HS-27A (cell line): ENCODE measurements around the gene CACNB2.

ENCODE experiments used
- DNase-seq: peaks from one replicate; pipeline ENCODE4 v3.0.0-alpha.2; 2012; ENCODE audit warnings: low read depth, missing footprints

The CACNB2 gene

DNA sequence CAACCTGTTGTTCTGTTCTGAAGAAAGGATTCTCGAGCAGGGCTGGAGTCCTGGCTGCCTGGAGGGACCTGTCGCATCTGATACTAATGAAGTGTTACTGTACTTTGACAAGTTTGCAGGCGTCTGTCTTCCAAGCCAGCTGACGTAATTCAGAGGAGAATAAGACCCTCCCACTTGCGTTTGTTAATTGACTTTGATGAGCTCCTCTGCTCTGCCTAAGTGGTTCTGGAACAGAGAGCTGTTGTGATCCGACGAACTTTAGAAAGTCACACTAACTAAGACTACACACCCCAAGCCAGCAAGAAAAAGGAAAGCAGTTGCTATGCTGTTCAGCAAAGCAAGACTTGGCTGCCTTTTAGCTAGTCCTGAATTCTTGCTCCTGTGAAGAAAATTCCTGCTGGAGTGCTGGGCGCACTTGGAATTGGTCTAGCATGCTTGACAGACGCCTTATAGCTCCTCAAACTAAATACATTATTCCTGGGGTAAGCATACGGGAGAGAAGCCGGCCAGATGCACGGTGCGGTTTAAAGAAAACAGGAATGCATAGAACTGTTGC, 200.3 kb downstream of the CACNB2 start:
- DNase-seq = no peak

DNA sequence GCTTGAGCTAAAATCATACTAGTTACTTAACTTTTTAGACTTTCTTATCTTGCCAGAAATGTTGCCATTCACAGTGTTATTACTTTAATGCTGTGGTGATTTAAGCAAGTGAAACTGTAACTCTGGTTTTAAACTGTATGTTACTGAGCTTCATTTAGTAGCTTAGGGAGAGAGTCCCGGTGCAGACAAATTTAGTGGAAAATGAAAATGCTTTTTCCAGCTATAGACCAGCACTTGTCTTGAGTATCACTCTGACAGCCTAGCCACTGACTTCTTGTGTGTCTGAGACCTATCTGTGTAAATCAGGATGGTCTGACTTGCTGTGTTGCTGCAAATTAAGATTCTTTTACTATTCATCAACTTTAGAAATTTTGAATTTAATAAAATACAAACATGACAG, 200.8 kb downstream of the CACNB2 start:
- DNase-seq = no peak

DNA sequence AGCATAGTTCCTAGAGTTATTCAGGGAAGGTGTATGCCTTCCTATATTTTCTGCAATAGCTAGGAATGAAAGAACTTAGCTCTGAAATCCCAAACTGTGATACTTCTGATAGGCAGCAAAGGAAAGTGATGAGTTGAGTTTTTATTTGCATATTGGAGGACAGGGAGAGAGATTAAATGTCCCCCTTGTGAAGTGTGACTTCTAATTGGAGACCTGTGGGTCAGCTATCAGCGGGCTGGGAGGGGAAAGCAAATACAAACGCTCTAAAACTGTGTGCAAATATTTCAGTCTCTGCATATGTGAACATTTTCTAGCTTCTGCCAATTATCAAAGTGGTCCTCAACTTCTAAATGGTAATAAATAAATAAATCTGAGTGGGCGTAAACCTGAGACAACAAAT, 203.3 kb downstream of the CACNB2 start:
- no peak for DNase-seq

DNA sequence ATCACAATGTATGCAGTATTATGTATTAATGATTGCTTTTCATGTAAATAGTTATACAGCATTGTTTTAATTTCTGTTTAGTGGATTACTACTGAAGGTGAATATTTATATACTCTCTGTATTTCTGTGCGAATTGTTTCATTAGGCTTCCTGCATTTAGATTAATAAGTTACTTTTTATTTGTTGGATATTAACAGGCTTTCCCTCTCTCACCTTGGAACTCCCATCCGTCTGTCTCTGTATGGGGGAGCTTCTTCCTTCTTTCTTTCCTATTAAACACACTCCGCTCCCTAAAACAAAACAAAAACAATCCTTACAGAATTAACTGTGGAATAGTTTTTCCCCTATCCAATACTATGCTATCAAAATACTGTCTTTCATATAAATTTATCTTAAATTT, 205.1 kb downstream of the CACNB2 start:
- no peak for DNase-seq

DNA sequence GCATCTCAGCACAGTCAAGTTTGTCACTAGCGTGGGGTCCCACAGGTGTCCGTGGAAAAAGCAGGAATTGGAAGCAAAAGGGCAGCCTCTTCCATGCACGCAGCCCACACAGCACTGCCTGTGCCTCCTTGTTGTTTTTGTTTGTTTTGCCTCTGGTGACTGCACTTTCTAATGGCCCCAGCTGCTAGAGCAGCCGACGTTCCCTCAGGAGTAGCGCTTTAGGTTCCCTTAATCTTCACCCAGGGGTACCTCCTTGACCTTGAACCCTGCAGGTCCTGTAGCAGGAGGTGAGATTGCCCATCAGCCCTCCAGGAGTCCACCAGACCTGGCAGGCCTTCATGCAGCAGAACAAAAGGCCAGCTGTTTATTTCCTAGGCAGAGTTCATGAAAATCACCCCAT, 210.1 kb downstream of the CACNB2 start:
- DNase-seq = no peak

DNA sequence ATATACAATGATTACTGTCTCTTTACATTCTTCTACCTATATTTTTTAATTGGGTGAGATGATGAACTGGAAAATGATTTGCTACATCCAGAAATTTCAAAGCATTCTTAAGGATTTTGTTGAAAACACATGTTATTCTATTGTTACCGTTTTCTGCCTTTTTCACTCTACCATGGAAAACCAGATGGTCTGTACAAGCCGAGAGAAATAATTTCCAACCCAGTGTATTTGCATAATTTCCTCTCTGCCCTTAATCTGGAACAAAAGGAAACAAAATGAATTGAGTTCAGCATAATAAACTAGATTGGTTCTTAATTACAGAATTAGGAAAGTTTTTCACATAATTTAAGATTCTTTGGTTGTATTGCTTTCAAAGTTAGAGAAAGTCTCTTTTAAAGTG, 211.2 kb downstream of the CACNB2 start:
- no peak for DNase-seq

DNA sequence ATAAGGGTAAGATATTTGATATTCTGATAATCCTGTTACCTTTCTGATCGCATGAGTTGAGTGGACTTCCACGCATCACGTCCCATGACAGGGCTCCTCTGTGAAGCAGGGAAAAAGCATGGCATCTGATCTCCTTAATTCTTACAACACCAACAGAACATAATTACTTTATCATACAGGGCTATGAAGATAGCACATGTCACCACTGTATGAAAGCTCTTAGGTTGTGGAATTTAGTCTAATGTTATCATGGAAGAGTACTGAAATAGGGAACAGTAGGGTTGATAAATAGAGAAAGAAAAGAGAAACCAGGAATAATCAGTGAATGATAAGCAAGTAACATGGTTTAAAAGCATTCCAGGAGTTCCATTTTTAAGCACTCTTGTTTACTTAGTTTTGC, 212.0 kb downstream of the CACNB2 start:
- DNase-seq = no peak

DNA sequence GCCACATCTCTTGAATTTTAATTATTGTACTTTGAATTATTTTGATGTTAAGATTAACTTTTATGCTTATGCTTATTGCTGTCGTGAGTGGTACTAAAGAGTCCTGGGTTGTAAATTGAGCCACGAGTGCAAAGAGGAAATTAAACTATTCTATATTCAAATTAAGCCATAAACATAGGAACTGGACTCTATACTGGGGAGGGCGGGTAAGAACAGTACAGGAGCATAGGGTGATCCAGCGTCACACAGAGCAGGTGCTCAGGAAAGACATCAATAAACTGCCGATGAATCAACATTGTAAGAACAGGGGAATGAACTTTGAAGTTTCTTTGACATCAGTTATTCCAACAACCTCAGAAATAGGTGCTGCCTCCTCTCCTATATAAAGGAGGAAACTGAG, 219.6 kb downstream of the CACNB2 start:
- no peak for DNase-seq

DNA sequence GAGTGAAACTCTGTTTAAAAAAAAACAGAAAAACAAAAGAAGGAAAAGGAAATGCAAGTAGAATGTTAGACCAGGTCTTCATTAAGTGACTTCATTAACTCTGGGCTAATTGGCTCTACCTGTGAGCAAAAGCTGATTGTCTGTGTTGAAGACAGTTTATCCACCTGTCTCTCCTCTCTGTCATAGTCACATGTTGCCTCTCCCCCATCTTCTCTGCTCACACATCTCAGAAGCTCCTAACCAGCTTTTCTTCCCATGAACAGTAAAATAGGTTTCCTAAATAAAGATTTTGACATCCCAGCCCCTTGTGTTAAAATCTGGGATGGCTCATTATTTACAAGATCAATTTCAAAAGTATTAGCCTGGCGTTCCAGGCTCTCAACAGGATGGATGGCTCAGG, 222.7 kb downstream of the CACNB2 start:
- no peak for DNase-seq

DNA sequence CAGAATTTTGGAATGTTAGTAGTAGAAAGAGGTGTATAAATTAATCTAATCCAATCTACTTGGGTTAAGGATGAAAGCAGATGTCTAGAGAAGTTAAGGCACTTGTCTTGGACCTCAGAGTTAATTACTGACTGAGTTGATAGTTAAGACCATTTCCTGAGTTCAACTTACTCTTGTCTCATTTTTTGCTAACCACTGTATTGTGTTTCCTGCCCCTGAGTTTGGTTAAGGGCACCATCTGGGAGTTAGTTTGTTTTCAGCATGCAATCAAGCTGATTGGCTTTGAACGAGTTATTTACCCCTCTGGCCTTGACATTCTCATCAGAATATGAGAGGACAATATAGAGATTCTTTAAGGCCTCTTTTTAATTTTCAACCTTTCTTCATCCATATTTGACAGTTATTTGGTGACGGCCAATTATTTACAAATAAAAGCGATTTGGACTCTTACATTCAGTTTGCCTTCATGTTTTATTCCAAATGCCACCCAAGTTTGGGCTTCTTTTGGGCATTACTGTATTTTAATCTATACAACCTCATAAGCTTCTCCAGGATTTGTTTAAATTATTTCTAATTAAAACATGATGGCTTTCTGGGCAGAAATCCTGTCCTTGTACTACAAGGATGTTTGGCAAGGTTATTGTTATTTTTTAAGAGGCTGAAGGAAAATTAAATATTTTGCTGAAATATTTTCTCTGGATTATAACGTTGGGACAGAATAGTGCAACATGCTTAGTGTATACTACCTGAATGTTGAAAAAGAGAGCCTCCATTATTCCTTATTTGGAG, 225.0 kb downstream of the CACNB2 start:
- no peak for DNase-seq

DNA sequence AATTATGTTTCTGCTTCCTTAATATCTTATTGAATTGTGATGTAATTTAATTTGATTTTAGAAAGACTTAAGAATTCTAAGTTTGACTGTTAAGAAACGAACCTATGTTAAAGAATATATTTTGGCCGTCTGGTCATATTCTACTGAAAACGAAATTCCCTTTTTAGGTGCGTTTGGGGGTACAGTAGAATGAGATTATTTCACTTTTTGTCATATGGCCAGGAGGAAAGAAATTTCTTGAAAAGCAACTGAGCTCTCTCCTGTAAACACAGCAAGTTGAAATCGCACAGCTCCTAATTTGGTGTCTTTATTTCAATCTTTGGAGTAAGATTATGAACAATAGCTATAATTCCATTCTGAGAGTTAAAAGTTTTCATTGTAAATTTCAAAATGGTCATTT, 227.6 kb downstream of the CACNB2 start:
- DNase-seq = no peak

DNA sequence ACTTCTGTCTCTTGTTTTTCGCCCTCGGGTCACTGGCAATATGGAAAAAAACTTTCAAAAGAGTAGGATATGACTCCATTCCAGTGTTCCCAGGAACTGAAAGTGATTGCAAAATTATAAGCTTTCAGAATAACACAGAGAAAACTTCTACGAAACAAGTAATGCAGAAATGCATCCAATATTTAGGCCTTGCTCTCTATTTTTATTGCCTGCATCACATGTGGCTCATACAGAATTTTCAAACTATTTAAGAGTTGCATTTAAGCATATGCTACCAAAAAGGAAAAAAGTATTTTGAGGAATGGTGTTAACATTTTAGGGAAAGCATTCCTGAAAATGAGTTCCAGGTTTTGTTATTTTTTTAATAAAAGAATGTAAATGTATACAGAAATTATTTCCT, 228.0 kb downstream of the CACNB2 start:
- DNase-seq = no peak

DNA sequence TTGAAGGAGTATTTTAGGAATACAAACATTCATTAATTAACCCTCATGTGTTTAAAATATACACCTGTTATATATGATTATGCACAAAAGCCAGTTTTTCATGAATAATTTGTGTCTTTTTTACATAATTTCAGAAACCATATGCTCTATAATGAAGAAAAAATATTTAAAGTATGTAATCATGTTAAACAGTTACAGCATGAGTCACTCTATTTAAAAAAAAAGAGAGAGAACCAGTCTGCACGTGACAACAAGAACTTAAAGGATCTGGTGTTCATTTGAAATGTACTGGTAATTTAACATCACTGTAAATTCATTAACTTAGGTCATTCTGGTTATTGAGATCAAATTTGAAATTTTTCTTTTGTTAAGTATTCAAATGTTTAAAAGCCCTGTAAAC, 228.5 kb downstream of the CACNB2 start:
- no peak for DNase-seq

DNA sequence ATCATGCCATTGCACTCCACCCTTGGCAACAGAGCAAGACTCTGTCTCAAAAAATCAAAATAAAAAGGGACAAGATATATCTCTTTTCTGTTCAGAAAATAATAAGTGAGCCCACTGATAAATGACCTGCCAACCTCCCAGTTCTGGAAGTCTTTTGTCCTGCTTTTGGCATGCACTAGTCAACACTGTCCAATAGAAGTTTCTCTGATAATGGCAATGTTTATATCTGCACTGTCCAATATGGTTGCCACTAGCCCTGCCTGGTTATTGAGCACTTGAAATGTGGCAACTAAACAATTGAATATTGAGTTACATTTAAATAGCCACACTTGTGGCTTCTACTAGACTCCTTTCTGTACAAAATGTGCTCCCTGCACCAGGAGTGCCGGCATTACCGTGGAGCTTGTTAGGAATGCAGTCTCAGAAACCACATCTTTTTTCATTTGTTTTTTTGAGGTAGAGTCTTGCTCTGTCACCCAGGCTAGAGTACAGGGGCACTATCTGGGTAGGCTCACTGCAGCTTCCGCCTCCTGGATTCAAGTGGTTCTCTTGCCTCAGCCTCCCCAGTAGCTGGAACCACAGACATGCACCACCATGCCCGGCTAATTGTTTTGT, 229.7 kb downstream of the CACNB2 start:
- no peak for DNase-seq

DNA sequence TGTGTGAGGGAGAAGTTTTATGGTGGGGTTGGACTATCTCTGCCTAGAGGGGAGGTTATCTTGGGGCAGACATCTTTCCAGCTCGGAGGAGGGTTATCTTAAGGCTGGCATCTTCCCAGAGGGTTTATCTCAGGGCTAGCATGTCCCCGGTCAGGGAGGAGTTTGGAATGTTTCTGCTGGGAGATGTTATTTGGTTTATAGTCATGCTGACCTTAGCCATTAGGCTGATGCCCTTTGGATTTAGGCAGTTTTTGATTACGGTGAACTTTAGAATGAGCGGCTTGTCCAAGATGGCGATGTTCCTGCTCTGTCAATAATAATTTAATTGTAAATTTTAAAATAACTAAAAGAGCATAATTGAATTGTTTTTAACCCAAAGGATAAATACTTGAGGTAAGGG, 236.4 kb downstream of the CACNB2 start:
- DNase-seq = no peak

DNA sequence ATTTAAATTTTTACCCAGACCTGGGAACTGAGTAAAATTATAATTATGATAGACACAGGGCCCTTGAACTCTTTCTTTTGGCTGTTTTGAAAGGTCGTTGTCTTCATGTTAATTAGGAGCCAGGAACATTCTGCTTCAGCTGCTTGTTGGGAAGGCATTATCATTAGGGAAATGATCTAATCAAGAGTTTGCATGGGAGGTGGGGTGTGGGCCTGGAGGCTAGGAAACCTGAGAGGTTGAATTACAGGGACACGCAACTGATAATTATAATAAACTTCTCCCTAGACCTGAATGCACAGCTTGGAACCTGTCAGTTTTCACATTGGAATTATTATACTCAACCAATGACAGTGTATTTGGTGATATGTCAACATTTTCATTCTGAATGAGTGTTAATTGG, 237.7 kb downstream of the CACNB2 start:
- DNase-seq = no peak

DNA sequence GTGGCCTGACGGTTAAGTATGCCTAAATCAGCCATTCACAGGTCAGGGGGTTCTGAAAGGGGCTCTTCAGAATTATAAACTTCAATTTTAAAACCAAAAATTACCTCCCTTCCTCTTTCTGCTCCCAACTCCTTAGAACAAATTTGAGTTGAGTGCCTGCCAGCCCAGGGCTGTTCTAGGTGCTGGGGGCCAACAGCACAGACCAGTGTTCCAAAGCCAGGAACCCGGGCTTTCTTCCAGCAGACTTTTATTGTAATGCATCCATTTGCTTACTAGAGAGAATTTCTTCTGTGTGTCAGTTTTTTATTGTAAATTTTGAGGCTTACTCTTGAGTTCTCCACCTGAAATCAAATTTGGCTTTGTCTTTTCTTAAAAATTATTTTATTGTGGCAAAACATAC, 238.5 kb downstream of the CACNB2 start:
- DNase-seq = no peak

DNA sequence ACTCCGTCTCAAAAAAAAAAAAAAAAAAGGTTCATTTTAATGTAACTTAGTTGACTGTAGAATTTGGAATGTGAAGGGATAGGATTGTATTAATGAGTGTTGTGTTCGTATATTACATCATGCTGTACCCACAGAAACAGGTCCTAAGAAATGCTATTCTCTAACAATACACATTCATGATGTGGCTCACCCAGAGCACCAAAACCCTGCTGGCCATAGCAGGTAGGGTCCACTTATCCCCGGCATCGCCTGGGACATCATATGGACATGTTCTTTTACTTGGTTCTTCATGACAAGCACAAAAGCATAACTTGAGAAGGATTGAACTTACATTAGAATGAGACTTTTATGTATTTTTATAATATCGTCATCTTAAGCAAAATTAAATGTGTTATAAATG, 241.5 kb downstream of the CACNB2 start:
- DNase-seq = no peak

DNA sequence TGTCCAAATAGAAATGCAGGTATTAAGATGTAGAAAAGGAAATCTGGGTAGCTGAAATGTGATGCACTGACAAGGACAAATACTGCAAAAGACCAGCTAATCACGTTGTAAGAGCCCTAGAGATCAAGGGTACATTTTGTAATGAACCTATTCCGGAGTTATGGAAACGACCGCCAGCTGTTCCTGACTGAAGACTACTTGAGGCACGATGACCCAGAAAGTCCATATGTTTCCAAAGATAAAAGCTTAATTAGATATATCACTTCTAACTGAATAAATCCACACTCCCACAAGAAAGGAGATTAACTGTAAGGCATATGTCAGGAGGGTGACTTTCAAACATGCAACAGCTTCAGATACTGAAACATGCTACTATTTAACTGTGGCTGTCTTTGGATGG, 257.7 kb downstream of the CACNB2 start:
- no peak for DNase-seq

DNA sequence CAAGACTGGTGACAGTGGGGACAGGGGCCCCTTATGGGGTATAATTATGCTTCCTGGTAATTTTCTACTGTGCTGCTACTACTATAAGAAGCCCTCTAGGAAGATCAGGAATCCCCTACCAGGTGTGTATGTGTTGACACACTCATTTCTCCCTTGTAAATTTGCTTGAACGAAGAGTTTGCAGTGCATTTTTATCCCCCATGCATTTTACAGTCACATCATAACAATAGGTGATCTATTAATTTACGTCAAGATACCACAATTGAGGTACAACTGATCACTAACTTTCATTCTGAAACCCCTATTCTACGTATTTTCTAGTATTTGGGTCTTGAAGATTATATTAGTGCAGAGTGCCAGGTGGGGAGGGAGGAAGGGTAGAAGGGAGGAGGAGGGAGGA, 258.9 kb downstream of the CACNB2 start:
- no peak for DNase-seq

DNA sequence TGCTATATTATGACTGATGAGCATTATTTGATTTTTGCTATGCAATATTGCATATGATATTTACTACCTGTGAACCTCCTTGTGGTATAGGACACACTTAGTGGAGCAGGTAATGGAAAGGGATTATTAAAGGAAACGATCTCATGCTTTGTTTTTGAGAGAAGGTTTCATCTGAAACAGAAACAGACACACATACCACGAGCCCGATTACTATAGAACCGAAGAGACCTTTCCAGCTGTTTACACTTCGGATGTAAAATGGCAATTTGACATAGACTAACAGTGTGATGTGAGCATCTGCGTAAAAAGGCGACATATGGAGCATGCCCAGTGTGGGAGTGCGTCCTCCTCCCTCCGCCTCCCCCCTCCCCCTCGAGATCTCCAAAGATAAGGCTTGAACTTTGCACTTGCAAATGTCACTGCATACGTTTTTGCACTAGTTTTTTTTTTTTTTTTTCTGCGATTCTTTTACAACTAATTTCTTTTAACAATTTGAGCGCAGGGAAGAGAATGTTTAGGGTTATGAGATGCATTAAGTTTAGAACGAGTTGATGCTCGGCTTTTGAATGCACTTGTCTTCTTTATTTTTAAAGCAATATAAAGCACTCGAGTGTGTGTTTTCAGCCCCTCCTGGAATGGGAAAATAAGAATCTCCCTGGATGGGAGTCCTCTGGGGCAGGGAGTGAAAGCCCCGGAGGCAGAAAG, 260.1 kb downstream of the CACNB2 start:
- no peak for DNase-seq

DNA sequence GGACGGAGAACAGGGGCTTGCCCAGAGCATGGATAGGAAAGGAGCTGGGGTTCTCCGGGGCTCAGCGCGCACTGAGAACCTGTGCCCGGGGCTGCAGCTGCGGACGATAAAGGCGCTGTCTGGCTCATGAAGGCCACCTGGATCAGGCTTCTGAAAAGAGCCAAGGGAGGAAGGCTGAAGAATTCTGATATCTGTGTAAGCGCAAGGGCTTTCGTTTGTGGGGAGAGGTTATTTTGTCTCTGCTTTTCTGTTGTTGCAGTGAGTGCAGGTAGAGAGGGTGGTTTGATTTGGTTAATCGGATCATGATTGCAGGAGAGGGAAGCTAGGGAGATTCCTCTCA, 260.7 kb downstream of the CACNB2 start:
- no peak for DNase-seq
